CD4-positive, alpha-beta T cell treated with Interleukin-4 for 4 hours (primary cell): ENCODE results near the gene DHRS3.
A peak's percentile ranks its signal among the peaks of the same experiment; 100 is the strongest.
"Not testable (repeated sequence)": the region's sequence is repeated elsewhere in the genome, so short reads cannot be mapped to it uniquely, and the experiment has no call there.

Source experiments
- DNase-seq: peaks from one replicate; pipeline ENCODE4 v3.0.0-alpha.2; 2020

Gene DHRS3, protein sequence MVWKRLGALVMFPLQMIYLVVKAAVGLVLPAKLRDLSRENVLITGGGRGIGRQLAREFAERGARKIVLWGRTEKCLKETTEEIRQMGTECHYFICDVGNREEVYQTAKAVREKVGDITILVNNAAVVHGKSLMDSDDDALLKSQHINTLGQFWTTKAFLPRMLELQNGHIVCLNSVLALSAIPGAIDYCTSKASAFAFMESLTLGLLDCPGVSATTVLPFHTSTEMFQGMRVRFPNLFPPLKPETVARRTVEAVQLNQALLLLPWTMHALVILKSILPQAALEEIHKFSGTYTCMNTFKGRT

DNA sequence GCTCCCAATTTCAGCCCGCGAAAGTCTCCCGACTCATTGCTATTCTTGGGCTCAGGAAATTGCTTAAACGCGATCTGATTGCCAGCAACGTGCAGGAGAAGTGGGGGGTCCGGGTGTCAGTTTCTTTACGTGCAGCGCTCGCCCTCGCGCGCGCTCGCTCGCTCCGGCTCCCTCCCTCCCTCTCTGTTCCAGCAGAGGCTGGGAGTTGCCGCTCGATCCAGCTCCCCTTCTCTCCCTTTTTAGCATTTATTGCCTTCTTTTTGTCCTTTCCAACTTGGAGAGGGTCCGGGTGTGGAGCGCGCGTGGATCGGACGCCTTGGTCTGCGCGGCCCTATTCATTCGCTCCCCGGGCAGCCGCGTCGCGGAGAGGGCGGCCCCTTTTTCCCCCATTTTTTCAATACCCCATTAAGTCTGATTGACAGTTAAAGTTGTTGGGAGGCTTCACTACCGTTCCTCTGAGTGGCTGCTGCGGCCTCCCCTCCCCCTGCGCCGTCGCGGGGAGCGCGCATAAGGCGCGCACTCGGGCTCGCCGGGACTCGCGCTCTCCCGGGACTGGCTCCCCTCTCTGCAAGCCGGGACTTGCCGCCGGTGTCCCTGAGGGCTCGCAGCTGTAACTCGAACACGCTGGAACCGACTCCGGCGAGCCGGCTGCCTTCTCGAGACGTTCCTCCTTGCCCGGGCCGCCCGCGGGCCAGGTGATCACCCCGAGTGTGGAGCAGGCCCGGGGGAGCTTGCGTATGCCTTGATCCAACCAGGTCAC lies at the start of gene DHRS3:
Gene DHRS3 (minus strand): TSS at position 310 of the 760 bp plus-strand sequence. CDS start 862 bp downstream, outside the sequence.
- peak; percentile 51 for DNase-seq

DNA sequence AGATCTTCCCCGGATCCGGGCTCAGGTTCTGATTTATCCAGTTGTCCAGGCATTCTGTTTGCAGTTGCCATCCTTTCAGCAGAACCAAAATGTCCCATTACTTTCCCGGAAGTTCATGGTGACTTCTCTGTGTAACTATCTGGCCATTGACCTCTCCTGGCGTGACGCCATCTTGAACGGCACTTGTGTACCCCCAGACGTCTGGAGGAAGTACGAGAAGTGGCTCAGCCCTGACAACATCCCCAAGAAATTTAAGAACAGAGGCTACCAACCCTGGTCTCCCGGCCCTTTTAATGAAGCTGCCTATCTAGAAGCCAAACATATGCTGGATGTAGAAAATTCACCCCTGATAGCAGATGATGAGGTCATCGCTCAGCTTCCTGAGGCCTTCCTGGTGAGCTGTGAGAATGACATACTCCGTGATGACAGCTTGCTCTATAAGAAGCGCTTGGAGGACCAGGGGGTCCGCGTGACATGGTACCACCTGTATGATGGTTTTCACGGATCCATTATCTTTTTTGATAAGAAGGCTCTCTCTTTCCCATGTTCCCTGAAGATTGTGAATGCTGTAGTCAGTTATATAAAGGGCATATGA lies 48.2 kb upstream of the DHRS3 start:
- no peak for DNase-seq

DNA sequence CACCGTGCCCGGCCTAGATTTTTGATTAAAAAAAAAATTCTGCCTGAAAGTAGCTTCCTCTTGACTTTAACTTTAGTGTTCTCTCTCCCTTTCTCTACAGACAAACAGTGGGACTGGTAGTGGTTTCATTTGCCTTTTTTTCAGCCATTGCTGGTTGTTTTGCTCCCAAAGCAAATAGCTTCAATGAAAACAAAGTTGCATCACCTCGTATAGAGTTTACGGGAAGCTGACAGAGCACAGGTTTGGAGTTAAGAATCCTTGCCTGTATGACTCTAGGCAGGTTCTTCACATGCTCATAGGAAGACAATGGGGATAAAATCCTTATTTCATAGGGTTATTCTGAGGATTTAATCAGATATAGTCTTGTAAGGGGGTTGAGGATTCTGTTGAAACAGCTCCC lies 47.5 kb upstream of the DHRS3 start:
- no peak for DNase-seq

DNA sequence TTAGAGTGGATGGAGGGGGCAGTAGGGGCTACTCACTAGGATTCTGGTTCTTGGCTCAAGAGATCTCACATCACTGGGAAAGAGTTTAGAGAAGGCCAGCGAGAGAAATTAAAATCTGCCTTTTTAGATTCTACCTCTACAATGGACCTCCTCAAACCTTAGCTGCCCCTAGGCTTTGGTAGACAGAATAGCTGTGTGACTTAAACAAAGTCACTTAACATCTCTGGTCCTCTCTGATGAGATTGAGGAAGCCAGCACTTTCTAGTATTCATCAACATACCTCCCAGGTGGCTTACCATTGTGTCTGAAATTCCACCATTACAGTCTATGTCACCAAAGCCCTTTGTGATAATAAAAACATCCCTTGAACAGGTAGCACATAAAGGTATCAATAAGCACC lies 44.5 kb upstream of the DHRS3 start:
- no peak for DNase-seq

DNA sequence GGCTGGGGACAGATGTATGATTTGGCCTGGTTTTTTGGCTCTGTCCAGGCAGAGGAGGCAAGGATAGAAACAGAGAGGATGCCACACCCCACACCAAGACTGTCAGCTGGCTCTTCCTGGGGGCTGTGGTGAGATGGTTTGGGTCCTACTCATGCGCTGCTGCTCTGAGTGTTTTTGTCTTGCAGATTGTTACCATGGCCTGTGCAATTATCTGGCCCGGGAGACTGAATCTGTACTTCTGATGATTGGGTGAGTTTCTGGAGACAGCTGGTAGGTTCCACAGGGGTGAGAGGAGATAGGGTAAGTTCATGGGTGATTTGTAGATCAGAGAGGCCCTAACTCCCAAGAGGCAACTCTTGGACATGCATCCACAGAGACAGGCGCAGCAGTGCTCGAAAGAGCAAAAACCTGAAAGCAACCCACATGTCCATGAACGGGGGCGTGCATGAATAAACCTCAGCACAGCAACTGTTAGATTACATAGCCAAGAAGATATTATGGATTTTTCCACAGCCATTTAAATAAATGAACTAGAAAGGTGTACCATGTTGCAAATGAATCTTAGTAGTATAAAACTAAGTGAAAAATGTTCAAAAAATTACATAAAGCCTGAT lies 43.7 kb upstream of the DHRS3 start:
- DNase-seq, result no peak

DNA sequence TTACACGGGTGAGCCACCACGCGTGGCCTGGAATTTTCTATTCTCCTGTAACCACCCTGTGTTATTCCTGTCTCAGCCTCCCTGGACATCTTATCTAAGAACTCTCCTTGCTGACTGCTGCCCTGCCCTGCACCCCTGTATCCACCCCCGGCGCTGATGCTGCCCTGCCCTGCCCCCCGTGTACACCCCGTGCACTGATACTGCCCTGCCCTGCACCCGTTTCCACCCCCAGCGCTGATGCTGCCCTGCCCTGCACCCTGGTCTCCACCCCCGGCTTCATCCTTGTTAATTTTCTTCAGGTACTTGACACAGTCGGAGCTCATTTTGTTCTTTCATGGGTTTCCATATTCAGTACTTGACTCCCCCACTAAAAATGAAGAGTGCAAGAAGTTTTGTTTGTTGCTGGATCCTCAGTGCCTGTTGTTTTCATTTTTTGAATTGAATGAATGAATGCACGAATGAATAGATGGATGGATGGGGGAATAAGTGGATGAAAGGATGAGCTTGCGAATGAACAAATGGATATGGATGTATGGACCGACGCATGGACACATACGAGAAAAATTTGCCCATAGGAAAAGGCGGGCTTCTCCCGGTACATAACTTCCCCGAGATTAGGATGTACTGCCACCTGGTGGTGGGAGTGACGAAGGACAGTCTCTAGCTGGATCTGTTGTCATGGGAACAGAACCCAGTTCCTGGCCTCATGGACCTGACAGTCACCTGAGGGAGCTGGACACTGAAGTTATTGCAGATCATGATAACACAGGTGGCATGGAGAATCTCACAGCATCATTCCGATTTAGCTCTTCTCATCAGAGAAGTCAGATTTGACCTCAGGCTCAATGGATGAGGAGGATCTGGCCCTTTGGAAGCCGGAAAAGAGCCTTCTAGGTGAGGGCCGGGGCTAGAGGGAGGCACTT lies 40.8 kb upstream of the DHRS3 start:
- peak; percentile 72 for DNase-seq

DNA sequence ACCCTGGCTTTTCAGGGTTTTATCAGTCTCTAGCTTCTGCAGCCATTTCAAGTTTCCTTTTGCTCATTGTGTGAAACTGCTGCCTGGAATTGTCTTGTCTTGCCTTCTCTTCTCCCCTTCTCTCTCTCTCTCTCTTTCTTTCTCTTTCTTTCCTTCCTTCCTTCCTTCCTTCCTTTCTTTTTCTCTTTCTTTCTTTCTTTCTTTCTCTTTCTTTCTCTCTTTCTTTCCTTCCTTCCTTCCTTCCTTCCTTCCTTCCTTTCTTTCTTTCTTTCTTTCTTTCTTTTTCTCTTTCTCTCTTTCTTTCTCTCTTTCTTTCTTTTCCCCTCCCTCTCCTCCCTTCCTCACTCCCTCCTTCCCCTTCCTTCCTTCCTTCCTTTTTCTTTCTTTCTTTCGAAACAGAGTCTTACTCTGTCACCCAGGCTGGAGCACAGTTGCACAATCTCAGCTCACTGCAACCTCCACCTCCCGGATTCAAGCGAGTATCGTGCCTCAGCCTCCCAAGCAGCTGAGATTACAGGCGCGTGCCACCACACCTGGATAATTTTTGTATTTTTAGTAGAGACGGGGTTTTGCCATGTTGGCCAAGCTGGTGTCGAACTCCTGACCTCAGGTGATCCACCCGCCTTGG lies 40.0 kb upstream of the DHRS3 start:
- not testable (repeated sequence) for DNase-seq

DNA sequence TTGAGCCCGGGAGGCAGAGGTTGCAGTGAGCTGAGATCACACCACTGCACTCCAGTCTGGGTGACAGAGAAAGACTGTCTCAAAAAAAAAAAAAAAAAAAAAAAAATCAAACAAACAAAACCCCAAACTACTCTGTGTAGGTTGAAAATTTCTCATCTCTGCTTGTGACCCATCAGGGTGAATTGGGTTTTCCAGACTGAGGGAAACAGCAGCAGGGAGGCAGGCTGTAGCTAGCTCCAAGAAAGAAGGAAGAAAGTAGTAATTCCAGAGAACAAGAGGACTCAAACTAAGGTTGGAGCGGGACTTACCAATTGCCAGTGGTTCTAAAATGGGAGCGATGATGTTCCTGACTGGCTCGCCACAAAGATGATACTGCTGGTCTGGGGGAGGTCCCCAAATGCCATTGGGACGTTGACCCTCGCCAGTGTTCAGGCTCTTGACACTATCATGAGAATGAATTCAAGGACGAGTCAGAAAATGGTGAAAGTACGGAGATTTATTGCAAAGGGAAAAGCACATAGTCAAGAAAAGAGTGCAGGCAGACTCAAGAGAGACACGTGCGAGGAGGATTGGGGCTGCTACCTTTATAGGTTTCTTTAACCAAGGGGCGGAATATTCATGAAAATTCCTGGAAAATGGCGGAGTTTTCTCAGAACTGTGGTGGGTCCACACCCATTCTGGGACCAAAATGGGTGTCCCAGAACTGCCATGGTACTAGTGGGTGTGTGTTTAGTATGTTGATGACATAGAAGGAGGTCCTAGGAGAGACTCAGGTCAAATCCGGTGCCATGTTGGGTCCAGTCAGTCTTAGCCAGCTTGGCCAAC lies 39.3 kb upstream of the DHRS3 start:
- no peak for DNase-seq

DNA sequence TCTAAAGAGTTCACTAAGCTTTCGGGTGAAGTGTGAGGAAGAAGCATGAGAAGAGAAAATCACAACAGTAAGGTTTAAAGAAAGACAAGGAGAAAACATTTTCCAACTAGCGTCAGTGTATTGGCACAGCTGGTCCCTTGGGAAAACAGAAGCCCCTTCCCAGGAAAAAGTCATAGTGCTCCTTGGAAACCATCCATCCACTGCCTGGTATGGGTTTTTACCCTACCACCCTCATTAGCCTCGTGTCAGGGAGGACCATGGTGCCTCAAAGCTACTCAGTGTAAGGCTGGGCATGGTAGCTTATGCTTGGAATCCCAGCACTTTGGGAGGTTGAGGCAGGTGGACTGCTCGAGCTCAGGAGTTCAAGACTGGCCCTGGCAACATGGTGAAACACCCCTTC lies 38.6 kb upstream of the DHRS3 start:
- DNase-seq, result no peak

DNA sequence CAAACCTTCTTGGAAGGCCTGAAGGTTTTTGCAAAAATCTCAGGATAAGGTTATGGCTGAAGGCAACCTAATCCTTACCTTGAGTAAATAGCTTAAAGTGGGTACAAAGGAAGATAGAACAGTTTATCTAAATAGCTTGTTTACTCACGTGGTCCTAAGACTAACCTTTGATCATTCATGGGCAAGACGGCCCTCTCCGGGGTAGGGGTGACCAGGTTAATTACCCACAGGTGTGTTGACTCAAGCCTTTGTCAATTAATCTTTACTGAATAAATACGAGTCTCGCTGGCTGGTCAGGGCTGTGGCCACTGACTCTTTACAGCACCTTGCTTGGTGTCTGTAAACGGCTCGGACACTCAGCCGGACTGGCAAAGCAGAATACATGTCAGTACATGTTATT lies 36.6 kb upstream of the DHRS3 start:
- DNase-seq, result no peak

DNA sequence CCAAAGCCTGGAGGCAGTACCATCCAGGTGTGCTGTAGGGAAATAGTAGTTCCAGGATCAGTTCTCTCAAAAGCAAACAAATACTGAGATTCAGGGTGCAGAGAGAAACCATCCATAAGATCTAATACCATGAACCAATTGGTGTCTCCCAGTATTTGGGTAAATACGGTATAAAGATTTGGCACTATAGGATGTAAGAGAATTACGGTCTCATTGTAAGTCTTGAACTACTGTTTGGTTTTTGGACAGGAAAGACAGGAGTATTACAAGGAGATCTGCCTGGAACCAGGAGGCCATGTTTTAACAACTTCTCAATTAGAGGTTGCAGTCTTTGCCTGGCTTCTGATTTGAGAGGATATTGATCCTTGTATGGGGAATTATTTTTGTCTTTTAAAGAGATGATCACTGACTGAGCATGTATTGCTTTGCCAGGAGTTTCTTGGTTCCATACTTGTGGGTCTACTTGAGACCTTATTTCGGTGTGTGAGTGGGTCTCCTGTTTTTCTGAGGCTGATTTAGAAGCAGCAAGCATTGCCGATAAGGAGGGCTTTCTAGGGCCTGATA lies 36.1 kb upstream of the DHRS3 start:
- DNase-seq, result no peak

DNA sequence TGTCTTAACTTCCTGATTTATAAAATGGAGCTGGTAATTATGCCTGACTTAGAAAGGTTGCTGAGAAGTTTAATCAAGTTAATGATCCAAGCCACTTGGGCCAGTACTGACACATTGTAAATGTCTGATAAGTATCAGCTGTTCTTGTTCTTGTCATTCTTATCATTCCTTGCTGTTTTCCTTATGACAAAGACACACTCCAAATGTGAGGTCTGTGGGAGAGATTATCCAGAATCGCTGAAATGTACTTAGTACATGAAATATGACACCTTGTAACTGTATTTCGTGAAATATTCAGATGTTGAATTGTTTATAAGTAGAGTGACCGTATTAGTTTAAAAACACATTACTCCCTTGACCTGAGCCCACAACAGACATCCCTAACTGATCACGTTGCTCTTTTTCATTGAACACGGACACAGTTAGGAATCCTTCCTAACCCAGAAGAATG lies 32.0 kb upstream of the DHRS3 start:
- no peak for DNase-seq

DNA sequence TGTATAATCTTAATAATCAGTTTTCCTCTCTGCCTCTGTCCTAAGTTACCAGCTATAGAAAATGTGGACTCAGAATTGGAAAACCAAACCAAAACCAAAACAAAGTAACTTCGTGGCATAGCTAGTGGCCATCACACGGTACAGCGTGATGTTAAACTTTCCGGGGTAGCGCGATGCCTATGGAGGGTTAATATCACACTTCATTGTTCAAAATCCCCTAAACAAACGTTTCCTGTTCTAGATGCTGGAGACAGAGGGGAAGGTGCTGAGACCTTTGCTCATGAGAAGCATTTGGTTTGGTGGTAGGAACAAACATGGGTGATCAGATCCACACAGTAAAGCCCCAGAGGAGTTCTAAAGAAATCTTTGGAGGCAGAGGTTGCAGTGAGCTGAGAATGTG lies 30.7 kb upstream of the DHRS3 start:
- DNase-seq, result no peak

DNA sequence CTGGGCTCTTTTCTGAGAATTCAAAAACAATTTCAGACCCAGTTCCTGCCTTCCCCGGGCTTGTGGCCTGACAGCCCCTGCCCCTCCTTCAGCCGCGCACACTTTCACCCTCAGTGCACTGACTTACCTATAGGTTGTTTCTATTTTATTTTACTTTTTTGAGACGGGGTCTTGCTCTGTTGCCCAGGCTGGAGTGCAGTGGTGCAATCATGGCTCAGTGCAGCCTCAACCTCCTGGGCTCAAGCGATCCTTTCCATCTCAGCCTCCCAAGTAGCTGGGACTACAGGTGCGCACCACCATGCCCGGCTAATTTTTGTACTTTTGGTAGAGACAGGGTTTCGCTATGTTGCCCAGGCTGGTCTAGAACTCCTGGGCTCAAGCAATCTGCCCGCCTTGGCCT lies 27.4 kb upstream of the DHRS3 start:
- not testable (repeated sequence) for DNase-seq

DNA sequence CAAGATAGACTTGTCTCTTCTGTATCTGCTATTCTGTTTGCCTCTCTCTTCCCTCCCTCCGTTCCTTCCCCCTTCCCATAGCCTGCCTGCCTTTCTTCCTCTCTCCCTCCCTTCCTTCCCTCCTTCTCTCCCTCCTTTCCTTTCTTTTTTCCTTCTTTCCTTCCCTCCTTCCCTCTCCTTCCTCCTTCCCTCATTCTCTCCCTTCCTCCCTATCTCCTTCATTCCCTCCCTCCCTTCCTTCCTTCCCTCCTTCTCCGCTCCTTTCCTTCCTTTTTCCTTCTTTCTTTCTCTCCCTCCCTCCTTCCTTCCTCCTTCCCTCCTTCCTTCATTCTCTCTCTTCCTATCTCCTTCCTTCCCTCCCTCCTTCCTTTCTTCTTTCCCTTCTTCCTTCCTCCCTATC lies 26.8 kb upstream of the DHRS3 start:
- DNase-seq, result no peak

DNA sequence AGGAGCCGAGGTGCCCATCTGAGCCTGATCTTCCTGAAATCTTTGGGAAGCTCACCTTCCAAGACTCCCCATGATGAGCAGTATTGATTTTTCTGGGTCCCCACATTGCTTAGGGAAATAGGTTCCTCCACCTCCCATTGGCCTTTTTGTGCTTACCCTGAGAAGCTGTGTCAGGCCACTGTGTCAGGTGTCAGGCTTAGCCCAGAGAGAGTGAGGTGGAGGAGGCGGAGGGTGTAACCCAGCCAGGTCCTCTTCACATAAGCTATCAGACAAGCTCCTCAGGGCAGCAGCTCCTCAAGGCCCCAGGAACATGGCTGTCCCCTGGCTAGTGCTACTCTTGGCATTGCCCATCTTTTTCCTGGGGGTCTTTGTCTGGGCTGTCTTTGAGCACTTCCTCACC lies 26.2 kb upstream of the DHRS3 start:
- DNase-seq, result no peak

DNA sequence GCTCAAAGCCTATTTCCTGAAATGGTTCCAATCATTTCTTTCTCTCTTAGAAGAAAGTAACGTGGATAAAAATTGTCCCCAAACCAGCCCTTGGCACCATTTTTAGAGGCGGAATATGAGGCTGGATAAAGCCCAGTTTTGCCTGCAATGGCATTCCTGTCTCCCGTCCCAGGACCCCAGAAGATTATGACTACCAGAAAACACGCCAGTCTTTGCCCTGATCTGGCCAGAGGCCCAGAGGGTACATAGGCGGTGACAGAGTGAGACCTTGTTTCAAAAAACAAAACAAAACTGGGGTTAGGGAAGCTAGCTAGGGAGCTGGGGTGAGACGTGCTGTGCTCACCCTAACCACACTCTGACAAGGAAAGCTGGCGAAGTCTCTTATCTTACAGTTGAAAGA lies 25.8 kb upstream of the DHRS3 start, which contains the start of gene AADACL4:
Gene AADACL4 (plus strand): TSS at position 301 of the 400 bp plus-strand sequence. CDS start 462 bp downstream, outside the sequence.
- DNase-seq, result no peak

DNA sequence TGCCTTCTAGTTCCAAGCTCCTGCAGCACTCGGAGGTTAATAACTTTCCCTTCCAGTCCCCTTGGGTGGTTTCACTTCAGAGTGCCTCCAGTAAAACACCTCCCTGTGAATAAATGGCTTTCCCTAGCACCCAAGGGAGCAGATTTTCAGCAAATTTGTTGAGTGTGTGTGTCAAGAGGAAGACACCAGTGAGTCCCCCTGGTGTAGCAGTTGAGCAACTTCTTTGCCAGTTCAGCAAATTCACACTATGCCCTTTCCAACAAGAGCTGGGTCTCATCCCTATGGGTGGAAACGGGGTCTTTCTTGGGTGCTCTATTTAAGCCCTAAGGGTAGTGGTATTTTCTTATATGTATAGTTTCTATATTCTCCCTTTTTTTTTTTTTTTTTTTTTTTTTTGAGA lies 25.1 kb upstream of the DHRS3 start:
- DNase-seq, result no peak

DNA sequence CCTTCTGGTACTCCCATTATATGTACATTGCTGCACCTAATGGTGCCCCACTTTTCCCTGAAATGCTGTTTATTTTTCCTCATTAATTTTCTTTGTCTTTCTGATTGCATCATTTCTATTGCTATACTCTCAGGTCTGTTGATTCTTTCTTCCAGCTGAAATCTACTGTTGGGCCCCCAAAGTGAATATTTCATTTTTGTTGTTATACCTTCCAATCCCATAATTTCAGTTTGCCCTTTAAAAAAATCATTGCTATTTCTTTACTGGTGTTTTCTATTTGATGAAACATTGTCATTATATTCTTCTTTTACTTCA lies 22.9 kb upstream of the DHRS3 start:
- no peak for DNase-seq

DNA sequence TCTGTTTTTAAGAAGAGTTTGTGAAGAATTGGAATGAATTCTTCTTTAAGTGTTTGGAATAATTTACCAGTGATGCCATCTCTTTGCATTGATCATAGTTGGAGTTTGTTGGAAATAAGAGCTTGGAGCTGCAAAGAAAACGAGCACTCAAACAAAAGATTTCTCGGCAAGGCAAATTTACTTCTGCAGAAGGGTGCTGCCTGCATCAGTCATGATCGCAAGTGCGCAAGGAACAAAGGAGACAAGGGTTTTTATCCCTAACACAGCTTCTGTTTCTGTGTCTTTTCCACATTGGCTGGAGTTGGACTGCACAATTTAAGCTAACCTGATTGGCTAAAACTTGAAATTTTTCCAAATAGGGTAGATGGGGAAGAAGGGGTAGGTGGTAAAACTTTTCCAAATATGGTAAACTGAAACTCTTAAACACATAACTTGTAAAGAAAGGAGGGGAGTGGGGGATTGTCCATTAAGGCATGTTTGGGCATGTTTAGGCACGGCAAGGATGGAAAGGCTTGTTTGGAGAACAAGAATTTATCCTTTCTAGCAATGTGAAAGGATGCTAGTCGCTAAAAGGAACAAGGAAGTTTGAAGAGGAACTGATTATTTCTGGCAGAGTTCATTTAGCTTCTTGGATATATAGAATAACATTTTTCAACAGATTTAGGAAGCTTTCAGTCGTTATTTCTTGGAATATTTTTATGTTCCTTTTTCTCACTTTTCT lies 22.4 kb upstream of the DHRS3 start:
- DNase-seq, result no peak
